SK-N-SH treated with all-trans-retinoic acid at 6 μM for 48 hours (cell line): ENCODE results near the gene RPL28.

Experiments used
- ATAC-seq: fragments of 200-7000 bp; cut with Tn5 transposase; 3 replicates; pipeline ENCODE4 v1.9.1; 2020; ENCODE audit warnings: mild to moderate bottlenecking, moderate library complexity
- ARNTL ChIP-seq: fragments of 450-650 bp; formaldehyde crosslinking; IDR thresholded peaks from 2 replicates; pipeline ENCODE4 v1.5.0; 2020; ENCODE audit warnings: low read depth, mild to moderate bottlenecking, moderate library complexity, borderline replicate concordance
- BACH2 ChIP-seq: fragments of 250-450 bp; sonication (Bioruptor Pico); IDR thresholded peaks from 2 replicates; pipeline ENCODE4 v1.9.0; 2021; ENCODE audit warnings: mild to moderate bottlenecking, borderline replicate concordance
- CSDC2 ChIP-seq: fragments of 250-450 bp; sonication (Bioruptor Pico); IDR thresholded peaks from 2 replicates; pipeline ENCODE4 v1.5.0; 2020; ENCODE audit warnings: mild to moderate bottlenecking, moderate library complexity
- ESRRG ChIP-seq: fragments of 250-450 bp; sonication (Bioruptor Pico); IDR thresholded peaks from 2 replicates; pipeline ENCODE4 v1.6.1; 2021; ENCODE audit warnings: mild to moderate bottlenecking
- GLIS3 ChIP-seq: fragments of 250-450 bp; sonication (Bioruptor Pico); IDR thresholded peaks from 2 replicates; pipeline ENCODE4 v1.5.0; 2020; ENCODE audit warnings: mild to moderate bottlenecking, moderate library complexity
- ISL1 ChIP-seq: fragments of 250-450 bp; sonication (Bioruptor Pico); IDR thresholded peaks from 2 replicates; pipeline ENCODE4 v2.1.2; 2022; ENCODE audit warnings: mild to moderate bottlenecking, moderate library complexity
- OSR1 ChIP-seq: fragments of 250-450 bp; sonication (Bioruptor Pico); IDR thresholded peaks from 2 replicates; pipeline ENCODE4 v1.8.0; 2022; ENCODE audit warnings: moderate library complexity, mild to moderate bottlenecking, inconsistent platforms
- PPARA ChIP-seq: fragments of 250-450 bp; sonication (Bioruptor Pico); IDR thresholded peaks from 2 replicates; pipeline ENCODE4 v1.5.0; 2020; ENCODE audit warnings: mild to moderate bottlenecking, borderline replicate concordance
- RARB ChIP-seq: fragments of 250-450 bp; sonication (Bioruptor Pico); IDR thresholded peaks from 2 replicates; pipeline ENCODE4 v1.8.0; 2021; ENCODE audit warnings: mild to moderate bottlenecking, moderate library complexity
- SNAI2 ChIP-seq: fragments of 250-450 bp; sonication (Bioruptor Pico); IDR thresholded peaks from 2 replicates; pipeline ENCODE4 v1.5.0; 2020; ENCODE audit warnings: mild to moderate bottlenecking, moderate library complexity
- TCF4 ChIP-seq: fragments of 250-450 bp; sonication (Bioruptor Pico); IDR thresholded peaks from 2 replicates; pipeline ENCODE4 v1.8.0; 2021; ENCODE audit warnings: mild to moderate bottlenecking, moderate library complexity, borderline replicate concordance
- TOX ChIP-seq: fragments of 250-450 bp; sonication (Bioruptor Pico); IDR thresholded peaks from 2 replicates; pipeline ENCODE4 v1.8.0; 2021; ENCODE audit warnings: mild to moderate bottlenecking, moderate library complexity, borderline replicate concordance
- ZC3H10 ChIP-seq: fragments of 250-450 bp; sonication (Bioruptor Pico); IDR thresholded peaks from 2 replicates; pipeline ENCODE4 v1.5.1; 2021; ENCODE audit warnings: mild to moderate bottlenecking, moderate library complexity
- ZFP3 ChIP-seq: fragments of 250-450 bp; sonication (Bioruptor Pico); IDR thresholded peaks from 2 replicates; pipeline ENCODE4 v1.5.0; 2020; ENCODE audit warnings: mild to moderate bottlenecking, moderate library complexity
- ZFP30 ChIP-seq: fragments of 450-650 bp; formaldehyde crosslinking; IDR thresholded peaks from 2 replicates; pipeline ENCODE4 v1.5.0; 2022; ENCODE audit warnings: mild to moderate bottlenecking, moderate library complexity
- ZNF70 ChIP-seq: fragments of 450-650 bp; formaldehyde crosslinking; IDR thresholded peaks from 2 replicates; pipeline ENCODE4 v1.5.0; 2020; ENCODE audit warnings: mild to moderate bottlenecking, moderate library complexity
- ZNF8 ChIP-seq: fragments of 450-650 bp; formaldehyde crosslinking; IDR thresholded peaks from 2 replicates; pipeline ENCODE4 v1.5.0; 2020; ENCODE audit warnings: mild to moderate bottlenecking, moderate library complexity
- TF ChIP-seq, protein P1 (sequence below): fragments of 250-450 bp; sonication (Bioruptor Pico); IDR thresholded peaks from 2 replicates; pipeline ENCODE4 v1.5.1; 2021; ENCODE audit warnings: mild to moderate bottlenecking, moderate library complexity
- TF ChIP-seq, protein P2 (sequence below): fragments of 250-450 bp; sonication (Bioruptor Pico); IDR thresholded peaks from 2 replicates; pipeline ENCODE4 v1.5.1; 2020; ENCODE audit warnings: low read depth, mild to moderate bottlenecking, moderate library complexity
- TF ChIP-seq, protein P3 (sequence below): fragments of 250-450 bp; sonication (Bioruptor Pico); IDR thresholded peaks from 2 replicates; pipeline ENCODE4 v1.8.0; 2020; ENCODE audit warnings: mild to moderate bottlenecking, moderate library complexity, borderline replicate concordance
- TF ChIP-seq, protein P4 (sequence below): fragments of 250-450 bp; sonication (Bioruptor Pico); IDR thresholded peaks from 2 replicates; pipeline ENCODE4 v1.5.0; 2020; ENCODE audit warnings: mild to moderate bottlenecking, moderate library complexity

The RPL28 gene

DNA sequence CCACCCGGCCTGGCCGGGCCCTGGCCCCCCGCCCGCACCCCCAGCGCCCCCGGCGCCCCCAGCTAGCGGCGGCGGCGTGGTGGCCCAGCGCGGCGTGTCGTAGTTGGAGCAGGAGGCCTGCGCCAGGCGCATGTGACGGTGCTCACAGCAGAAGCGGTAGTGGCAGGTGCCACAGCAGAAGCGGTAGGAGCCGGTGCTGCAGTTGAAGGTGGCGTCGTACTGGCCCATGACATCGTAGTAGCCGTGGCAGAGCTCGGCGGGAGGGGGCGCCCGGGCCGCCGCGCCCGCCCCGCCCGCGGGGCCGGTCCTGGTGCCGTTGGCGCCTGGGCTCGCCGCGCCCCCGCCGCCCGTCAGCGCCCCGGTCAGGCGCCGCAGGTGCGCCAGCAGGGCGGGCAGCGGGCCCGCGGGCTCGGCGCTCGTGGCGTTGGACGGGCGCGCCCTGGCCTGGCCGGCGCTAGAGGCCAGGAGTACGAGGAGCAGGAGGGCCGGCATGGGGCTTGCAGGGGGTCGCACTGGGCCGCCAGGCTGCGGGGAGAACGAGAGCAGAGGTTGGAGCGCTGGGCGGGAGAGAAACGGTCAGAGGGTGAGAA lies 56.7 kb downstream of the RPL28 start:
- TF ChIP-seq, protein P1, sequence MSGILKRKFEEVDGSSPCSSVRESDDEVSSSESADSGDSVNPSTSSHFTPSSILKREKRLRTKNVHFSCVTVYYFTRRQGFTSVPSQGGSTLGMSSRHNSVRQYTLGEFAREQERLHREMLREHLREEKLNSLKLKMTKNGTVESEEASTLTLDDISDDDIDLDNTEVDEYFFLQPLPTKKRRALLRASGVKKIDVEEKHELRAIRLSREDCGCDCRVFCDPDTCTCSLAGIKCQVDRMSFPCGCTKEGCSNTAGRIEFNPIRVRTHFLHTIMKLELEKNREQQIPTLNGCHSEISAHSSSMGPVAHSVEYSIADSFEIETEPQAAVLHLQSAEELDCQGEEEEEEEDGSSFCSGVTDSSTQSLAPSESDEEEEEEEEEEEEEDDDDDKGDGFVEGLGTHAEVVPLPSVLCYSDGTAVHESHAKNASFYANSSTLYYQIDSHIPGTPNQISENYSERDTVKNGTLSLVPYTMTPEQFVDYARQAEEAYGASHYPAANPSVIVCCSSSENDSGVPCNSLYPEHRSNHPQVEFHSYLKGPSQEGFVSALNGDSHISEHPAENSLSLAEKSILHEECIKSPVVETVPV (CRISPR knock-in tag): no peak
- TF ChIP-seq, protein P2, sequence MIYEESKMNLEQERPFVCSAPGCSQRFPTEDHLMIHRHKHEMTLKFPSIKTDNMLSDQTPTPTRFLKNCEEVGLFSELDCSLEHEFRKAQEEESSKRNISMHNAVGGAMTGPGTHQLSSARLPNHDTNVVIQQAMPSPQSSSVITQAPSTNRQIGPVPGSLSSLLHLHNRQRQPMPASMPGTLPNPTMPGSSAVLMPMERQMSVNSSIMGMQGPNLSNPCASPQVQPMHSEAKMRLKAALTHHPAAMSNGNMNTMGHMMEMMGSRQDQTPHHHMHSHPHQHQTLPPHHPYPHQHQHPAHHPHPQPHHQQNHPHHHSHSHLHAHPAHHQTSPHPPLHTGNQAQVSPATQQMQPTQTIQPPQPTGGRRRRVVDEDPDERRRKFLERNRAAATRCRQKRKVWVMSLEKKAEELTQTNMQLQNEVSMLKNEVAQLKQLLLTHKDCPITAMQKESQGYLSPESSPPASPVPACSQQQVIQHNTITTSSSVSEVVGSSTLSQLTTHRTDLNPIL: no peak
- TF ChIP-seq ISL1 (CRISPR knock-in tag) (no peak), GLIS3 (no peak), ZC3H10 (CRISPR knock-in tag) (no peak), TOX (CRISPR knock-in tag) (no peak)
- ATAC-seq: no peak

DNA sequence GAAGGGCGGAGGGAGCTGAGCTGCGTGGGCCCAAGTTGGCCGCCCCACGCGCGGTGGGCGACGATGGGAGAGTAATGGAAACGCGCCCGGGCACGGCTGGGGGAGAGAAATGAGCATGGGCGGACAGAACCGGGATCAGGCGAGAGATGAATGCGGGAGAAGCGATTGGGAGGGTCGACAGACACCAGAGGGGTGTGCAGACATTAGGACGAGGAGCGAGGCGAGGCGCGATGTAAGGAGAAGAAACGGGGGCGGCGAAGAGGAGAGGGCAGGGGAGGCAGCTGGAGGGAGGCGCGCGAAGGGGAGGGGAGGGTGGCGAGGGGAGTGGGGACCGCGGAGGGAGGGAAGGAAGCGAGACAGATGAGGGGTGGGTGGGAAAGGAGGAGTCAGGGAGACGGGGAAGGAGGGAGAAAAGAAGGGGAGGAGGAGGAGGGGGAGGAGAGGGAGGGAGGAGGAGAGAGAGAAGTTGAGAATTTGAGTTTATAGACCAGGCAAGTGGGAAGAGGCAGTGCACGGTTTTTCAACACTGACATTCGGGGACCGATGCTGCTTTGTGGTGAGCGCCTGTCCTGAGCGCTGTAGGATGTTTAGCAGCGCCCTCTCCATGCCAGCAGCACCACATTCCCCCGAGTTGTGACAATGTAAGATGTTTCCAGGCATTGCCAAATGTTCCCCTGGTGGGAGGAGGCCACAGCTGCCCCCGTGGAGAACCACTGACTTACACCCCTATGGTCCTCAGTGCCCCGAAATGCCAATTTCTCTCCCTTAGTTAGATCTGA lies 57.5 kb downstream of the RPL28 start, which contains the start of gene SHISA7:
Gene SHISA7 (minus strand): TSS at position 256 of the 779 bp plus-strand sequence. CDS start 437 bp downstream, outside the sequence.
- TF ChIP-seq SNAI2: no peak
- TF ChIP-seq ZFP3 (CRISPR knock-in tag): no peak
- TF ChIP-seq RARB: no peak
- TF ChIP-seq ZFP30 (CRISPR knock-in tag): no peak
- TF ChIP-seq ZC3H10 (CRISPR knock-in tag): no peak
- TF ChIP-seq, protein P2: no peak
- no peak for TF ChIP-seq ARNTL (CRISPR knock-in tag)
- peak; percentile 24; the same call in 1 of the 3 replicates for ATAC-seq

DNA sequence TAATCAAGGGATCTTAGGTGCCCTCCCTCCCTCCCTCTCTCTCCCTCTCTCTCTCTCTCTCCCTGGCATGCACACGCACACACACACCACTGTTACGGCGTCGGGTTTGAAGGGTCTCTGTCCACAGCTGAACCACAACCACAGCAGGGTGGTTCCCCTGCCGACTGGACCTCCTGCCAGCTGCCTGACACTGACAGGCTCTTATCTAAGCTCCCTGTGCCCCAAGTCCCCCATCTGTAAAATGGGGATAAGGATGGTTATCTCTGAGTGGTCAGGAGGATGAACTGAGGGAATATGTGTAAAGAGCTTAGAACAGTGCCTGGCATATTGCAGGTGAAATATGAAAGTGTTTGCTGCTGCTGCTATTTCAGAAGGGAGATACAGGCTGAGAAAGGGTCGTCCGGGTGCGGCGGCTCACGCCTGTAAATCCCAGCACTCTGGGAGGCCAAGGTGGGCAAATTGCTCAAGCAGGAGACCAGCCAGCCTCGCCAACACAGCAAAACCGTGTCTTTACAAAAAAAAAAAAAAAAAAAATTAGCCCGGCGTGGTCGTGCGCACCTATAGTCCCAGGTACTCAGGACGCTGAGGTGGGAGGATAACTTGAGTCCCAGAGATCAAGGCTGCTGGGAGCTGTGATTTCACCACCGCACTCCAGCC lies 58.2 kb downstream of the RPL28 start:
- no peak for ATAC-seq

More for the DNA sequence above, 58.2 kb downstream of the RPL28 start:
- TF ChIP-seq ZNF8 (CRISPR knock-in tag) (no peak), ESRRG (CRISPR knock-in tag) (no peak), ZNF70 (no peak), GLIS3 (no peak), TCF4 (CRISPR knock-in tag) (no peak), PPARA (CRISPR knock-in tag) (no peak), CSDC2 (CRISPR knock-in tag) (no peak), ZC3H10 (CRISPR knock-in tag) (no peak), ZFP3 (CRISPR knock-in tag) (no peak), ZFP30 (CRISPR knock-in tag) (no peak), SNAI2 (no peak), OSR1 (no peak), BACH2 (CRISPR knock-in tag) (no peak)
- TF ChIP-seq, protein P3, sequence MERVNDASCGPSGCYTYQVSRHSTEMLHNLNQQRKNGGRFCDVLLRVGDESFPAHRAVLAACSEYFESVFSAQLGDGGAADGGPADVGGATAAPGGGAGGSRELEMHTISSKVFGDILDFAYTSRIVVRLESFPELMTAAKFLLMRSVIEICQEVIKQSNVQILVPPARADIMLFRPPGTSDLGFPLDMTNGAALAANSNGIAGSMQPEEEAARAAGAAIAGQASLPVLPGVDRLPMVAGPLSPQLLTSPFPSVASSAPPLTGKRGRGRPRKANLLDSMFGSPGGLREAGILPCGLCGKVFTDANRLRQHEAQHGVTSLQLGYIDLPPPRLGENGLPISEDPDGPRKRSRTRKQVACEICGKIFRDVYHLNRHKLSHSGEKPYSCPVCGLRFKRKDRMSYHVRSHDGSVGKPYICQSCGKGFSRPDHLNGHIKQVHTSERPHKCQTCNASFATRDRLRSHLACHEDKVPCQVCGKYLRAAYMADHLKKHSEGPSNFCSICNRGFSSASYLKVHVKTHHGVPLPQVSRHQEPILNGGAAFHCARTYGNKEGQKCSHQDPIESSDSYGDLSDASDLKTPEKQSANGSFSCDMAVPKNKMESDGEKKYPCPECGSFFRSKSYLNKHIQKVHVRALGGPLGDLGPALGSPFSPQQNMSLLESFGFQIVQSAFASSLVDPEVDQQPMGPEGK: no peak
- TF ChIP-seq, protein P4, sequence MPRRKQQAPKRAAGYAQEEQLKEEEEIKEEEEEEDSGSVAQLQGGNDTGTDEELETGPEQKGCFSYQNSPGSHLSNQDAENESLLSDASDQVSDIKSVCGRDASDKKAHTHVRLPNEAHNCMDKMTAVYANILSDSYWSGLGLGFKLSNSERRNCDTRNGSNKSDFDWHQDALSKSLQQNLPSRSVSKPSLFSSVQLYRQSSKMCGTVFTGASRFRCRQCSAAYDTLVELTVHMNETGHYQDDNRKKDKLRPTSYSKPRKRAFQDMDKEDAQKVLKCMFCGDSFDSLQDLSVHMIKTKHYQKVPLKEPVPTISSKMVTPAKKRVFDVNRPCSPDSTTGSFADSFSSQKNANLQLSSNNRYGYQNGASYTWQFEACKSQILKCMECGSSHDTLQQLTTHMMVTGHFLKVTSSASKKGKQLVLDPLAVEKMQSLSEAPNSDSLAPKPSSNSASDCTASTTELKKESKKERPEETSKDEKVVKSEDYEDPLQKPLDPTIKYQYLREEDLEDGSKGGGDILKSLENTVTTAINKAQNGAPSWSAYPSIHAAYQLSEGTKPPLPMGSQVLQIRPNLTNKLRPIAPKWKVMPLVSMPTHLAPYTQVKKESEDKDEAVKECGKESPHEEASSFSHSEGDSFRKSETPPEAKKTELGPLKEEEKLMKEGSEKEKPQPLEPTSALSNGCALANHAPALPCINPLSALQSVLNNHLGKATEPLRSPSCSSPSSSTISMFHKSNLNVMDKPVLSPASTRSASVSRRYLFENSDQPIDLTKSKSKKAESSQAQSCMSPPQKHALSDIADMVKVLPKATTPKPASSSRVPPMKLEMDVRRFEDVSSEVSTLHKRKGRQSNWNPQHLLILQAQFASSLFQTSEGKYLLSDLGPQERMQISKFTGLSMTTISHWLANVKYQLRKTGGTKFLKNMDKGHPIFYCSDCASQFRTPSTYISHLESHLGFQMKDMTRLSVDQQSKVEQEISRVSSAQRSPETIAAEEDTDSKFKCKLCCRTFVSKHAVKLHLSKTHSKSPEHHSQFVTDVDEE (CRISPR knock-in tag): no peak
- TF ChIP-seq, protein P2: no peak
